GM18498 (cell line): ENCODE results near the gene RNF126.
"Not testable (repeated sequence)": the region's sequence is repeated elsewhere in the genome, so short reads cannot be mapped to it uniquely, and the experiment has no call there.

Source experiments
- ATAC-seq: cut with Tn5 transposase; IDR thresholded peaks from one replicate; pipeline ENCODE4 v1.9.1; 2021; ENCODE audit warnings: mild to moderate bottlenecking, moderate library complexity; ENCODE audit not compliant: unreplicated experiment

Gene RNF126

DNA sequence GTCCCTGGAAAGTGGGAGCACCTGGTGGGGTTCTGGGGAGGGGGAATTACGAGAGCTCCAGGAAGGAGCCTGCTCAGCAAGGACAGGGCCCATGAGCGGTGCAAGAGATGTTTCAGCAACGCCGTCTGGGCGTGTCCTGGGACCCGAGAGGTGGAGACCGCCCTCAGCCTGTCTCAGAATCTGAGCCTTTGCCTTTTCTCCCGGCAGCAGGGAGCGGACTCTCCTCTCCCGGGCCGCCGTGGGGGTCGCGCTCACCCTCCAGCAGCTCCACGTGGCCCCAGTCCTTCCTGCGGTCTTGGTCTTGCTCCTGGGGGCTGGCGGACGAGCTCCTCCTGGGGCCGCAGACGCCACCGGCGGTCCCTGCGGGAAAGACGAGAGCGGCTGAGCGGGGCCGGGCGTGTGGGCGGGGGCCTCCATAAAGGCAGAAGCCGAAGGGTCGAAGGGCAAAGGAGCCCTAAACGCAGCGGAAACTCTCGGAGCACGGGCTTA lies 30.4 kb downstream of the RNF126 start:
- ATAC-seq, result peak; percentile 25

DNA sequence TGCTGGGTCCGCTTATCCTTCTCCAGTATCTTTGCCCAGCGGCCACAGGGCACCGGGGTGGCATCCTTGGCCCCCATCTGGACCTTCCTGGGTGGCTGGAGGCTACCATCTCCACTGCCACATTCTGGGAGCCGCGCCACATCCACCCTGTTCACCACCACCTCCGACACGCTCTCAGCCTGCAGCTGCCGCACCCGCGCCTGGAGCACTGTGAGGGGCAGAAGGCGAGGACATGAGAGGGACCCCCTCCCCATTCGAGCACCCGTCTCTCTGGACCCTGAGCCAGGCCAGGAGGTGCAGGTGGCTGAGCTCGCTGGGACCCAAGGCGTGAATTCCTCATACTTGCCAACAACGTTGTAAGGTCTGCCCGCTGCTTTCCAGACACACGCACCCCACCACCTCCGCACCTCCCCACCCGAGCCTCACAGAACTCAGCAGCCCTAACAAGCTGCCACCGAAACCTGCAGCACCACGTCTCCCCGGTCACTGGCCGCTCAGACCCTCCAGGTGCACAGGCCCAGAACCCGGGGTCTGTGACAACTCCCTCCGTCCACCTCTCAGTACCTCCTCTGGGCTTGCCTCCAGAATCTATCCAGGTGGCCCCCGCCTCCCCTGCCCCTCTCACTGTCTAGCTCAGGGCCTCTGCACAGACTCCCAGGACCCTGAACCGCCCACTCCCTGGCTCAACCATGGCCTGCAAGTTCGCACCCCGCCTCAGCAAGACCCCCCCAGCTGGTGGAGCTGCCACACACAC lies 32.9 kb downstream of the RNF126 start:
- no peak for ATAC-seq

DNA sequence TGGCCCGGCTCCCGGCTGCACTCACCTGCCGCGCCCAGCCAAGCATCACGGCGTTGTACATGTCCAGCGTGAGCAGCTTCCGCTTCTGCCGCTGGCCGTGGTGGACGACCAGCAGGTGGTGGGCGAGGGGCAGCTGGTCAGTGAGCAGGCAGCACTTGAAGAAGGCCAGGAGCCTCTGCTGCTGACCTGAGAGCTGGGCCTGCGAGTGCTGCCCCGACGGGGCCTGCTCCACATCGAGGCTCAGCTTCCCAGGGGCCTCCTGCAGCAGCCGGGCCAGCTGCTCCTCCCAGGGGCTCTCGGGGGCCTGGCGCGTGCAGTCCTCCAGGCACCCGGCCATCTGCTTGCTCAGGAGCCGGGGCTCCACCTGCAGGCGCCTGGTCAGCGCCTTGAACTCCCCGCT lies 33.5 kb downstream of the RNF126 start:
- ATAC-seq, result not testable (repeated sequence)

DNA sequence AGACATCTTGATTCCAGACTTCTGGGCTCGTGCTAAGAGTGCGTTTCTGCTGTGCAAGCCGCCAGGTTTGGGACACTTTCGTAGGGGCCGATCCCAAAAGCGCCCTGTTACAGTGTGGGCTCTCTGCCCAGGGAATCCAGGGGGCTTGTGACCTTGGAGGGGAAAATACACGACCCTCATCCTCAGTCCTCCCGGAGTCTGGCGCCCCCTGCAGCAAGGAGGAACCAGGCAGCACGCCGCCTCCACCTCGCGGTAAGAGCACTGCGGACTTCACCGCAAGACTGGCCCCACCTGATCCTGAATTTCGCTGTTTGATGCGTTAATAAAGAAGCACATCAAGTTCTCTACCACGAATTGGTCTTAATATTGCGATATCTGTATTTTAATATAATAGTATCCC lies 34.8 kb downstream of the RNF126 start:
- ATAC-seq, result no peak

GRCh38 chr19:626566-626965 lies 36.4 kb downstream of the RNF126 start:
- ATAC-seq, result not testable (repeated sequence)

GRCh38 chr19:625257-625656 lies 37.8 kb downstream of the RNF126 start:
- ATAC-seq, result no peak

DNA sequence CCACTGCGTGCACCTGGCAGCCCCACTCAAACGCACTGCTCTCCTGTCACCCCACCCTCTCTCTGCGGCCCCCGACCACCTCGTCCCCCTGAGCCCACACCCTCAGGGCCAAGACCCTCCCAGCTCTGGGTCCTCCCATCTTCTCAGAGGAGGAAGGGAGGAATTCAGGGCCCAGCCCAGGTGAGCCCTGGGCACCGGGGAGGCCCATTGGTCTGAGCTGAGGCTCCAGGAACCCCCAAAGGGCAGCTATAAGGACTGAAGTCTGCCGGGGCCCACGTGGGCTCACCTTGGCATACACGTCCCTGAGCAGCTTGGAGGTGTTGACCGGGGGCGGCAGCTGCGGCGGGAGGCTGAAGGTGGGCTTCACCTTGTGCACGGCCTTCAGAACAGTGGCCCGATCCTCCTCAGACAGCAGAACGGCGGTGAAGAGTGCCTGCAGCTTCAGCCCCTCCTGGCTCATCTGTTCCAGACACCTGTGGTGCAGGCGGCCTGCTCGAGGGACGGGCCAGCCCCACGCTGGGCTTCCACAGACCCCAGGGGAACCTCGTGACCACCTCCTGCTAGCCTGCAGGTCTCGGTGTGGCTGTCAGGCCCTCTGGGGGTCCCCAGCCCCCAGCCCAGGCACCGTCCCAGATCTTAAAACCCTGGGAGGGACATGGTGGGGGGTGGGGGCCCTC lies 38.4 kb downstream of the RNF126 start:
- ATAC-seq, result no peak

GRCh38 chr19:623974-624373 lies 39.0 kb downstream of the RNF126 start:
- no peak for ATAC-seq

- no peak for ATAC-seq
These were observed 39.7 kb downstream of the RNF126 start for GRCh38 chr19:623175-623916.

DNA sequence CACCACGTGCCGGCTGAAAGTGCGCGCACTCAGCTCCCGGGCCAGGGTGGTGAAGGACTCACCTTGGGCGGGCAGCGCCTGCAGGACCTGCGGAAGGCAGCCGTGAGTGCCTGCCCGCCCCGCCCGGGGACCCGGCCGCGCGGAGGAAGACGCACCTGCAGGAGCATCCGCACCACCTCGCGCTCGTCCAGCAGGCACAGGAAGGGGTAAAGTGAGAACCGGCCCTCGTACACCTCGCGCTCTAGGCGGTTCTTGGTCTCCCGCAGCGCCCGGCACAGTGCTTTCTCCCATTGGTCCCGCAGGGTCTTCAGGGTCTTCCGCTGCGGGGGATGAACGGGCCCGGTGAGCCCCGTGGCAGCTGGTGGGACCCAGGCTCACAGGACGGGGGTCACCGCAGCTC lies 40.3 kb downstream of the RNF126 start:
- ATAC-seq, result no peak

DNA sequence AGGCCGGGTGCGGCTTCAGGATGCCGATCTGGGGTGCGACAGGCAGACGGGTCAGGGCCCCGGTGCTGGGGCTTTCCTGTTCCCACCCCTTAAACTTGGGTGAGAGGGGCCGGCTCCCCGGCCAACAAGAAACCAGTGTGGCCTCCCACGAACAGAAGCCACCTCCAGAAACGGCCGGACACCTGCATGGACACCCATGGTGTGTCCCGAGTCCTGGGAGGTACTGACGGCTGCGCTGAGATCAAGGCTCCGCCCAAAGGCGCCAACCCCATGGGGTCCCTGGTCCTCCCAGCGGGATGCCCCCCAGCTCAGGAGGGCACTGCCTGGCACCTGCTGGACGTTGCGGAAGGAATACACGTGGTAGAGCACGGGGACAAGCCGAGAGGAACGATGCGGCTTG lies 41.2 kb downstream of the RNF126 start:
- ATAC-seq, result no peak

DNA sequence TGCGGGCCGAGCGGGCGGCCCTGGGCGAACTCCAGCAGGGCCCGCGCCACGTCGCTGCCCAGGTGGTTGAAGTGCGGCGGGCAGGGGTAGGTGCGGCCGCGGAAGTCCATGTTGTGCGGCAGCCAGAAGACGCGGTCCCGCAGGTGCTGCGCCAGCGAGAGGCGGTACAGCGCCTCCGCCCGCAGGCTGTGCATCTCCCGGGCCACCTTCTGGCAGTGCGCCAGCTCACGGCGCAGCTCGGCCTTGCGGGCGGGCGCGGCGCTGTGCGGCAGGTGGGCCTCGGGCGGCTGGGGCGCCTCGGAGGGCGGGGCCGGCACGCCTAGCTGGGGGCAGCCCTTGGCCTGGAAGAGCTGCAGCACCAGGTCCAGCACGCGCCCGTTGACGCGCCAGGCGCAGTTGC lies 41.8 kb downstream of the RNF126 start:
- ATAC-seq, result not testable (repeated sequence)

DNA sequence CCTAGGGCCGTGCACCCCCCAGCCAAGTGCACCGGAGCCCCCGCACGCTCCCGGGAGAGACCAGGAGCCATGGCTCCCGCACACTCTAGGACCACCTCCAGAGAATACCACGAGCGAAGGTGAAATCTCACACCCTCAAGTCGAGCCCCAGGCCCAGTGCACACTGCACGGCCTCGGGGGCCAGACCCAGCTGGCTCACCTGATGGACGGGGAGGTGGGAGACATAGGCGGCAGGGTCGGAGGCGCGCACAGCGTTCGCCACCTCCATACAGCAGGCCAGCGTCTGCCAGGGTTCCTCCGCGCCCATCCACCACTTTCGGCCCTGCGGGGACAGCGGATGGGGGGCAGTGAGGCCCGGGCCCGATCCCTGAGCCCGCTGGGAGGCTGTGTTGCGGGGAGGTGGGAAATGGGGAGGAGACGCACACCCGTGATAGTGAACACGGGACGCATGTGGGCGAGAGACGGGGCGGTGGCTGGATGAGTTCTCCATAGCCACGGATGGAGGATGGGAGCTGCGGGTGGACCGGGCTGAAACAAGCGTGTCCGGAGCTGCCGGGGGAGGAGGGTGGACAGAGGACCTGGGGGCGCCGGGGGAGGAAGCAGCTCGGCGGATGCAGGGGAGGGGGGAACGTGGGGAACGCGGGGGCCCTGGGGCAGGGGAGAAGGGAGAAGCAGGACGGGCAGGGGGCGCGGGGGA lies 42.7 kb downstream of the RNF126 start:
- no peak for ATAC-seq

DNA sequence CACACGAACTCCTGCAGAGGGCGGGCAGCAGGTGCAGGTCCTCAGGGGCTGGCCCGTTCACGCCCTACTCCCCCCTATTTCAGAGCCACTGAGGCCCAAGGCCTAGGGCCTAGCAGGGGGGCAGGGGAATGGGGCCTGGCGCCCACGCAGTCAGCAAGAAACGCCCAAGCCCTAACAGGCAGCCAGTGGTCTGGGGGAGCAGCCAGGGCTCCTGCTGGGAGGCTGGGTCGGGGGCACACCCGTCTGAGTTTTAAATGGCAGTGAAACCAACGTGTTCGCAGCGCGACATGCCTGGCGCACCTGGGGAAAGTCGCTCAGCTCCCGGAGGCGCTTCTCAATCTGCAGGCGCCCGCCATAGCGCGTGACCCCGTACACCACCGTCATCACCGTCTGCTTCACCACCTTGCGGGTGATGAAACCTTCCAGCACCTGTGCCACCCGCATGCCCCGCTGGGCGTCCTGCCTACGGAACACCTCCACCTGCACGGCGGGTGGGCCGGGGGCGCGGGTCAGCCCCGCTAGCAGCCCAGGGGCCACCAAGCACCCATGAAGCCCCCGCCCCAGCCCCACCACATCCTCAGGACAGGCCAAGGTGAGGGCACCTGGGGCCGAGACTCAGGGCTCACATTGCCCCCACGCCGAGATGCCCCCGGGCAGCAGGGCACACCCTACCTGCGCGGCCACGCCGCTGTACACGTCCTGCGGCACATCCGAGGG lies 43.6 kb downstream of the RNF126 start:
- no peak for ATAC-seq

DNA sequence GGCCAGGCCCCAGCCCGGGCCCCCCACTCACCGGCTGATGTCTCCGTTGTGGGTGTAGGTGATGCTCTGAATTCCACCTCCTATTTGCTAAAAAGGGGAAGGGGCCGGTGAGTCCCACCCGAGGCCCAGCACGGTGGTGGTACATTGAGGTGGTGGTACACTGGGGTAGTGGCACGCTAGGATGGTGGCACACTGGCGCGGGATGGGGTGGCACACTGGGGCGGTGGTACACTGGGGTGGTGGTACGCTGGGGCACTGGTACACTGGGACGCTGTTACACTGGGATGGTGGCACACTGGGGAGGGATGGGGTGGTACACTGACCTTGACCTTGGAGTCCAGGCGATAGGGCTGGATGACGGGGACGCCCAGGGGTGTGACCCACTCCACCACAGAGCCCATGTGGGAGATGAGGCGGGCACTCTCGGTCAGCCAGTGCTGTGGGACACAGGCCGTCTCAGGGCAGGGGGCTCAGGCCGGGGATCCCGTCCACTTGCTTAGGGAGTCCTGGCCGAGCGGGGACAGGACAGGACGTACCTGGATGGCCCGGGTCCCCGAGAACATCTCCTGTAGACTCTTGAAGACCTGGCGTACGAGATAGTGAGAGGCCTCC lies 44.2 kb downstream of the RNF126 start:
- no peak for ATAC-seq

DNA sequence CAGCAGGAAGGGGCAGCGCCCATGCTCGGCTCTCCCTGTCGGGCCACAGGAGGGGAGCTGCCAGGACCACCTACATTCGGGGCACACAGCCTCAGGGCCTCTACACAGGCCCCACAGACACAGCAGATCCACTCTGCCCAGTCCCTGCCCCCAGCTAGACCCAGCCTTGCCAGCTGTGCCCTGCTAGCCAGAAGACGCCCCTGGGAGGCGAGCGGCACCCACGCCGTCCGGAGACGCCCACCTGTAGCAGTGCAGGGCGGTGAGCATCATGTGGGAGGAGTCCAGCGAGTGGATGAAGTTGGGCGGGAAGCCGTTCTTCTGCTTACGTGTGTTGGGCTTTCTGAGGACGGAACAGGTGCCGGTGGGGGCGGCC lies 44.8 kb downstream of the RNF126 start:
- ATAC-seq, result no peak

GRCh38 chr19:617551-618246 lies 45.3 kb downstream of the RNF126 start:
- ATAC-seq, result no peak

GRCh38 chr19:616747-617526 lies 46.1 kb downstream of the RNF126 start:
- ATAC-seq, result no peak
